ENCODE measurements around the gene KCMF1.

GRCh38 chr2:85064927-85065577 lies 94.1 kb downstream of the KCMF1 start:
- TF ChIP-seq CTCF (conservative IDR thresholded peaks at IDR 0.05; ENCODE audit: low read depth, low read length) (no peak), EZH2phosphoT487 (IDR thresholded peaks at IDR 0.05; ENCODE audit: borderline replicate concordance, low read length) (no peak)

All from PC-3 (cell line).